Measurements from ENCODE around the gene PRIM2. TPM values are rescaled to one million over a fixed set of nuclear protein-coding genes. Genes with fewer than 3 reads are reported as not detected.
"Not testable (repeated sequence)": the region's sequence is repeated elsewhere in the genome, so short reads cannot be mapped to it uniquely, and the experiment has no call there.

The PRIM2 gene
- total and polyA plus RNA-seq, 2 of the 8 experiments (the other 6 are each of a cell fraction or from before 2014, with no cell fraction given): 20.8 to 46.8 TPM

DNA sequence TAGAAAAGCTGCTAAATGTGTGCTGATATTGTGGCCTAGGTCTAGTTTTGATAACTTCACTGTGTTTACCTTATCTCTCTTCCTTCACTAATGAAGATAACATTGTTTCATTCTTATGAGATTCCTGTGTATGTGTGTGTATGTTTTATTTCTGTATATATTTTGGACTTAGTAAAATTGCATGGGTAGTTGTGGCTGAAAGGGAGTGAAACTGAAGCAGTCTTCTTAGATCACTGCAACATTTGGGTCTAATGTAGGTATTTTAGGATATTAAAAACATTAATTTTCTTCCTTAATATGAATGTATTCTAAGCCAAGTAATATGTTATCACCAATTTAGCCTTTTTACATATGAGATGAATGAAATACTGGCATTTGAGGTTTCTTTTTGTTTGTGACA, 114.3 kb downstream of the PRIM2 start:
- H3K4me2 ChIP-seq (ENCODE audit: insufficient read depth in 1 of 2, low read depth in 2 of 2, low read length in 2 of 2); H3K56ac ChIP-seq (replicated peaks; ENCODE audit: insufficient read length, low read depth, low read length); H2BK15ac ChIP-seq (ENCODE audit: low read length); H3K9ac ChIP-seq (replicated peaks in 1 of 4; ENCODE audit: extremely low read depth in 1 of 4, low read depth in 3 of 4, low read length in 3 of 4); H2BK120ac ChIP-seq (replicated peaks; ENCODE audit: low read depth, low read length); H3K79me2 ChIP-seq (ENCODE audit: control insufficient read depth in 1 of 2, insufficient read depth in 2 of 2, low read length in 2 of 2); H3K14ac ChIP-seq (ENCODE audit: insufficient read length); H4K5ac ChIP-seq (ENCODE audit: insufficient read length, low read depth, low read length); H3K27ac ChIP-seq (ENCODE audit: low read depth, low read length); H3K18ac ChIP-seq (ENCODE audit: extremely low read depth, low read length); H2BK12ac ChIP-seq (ENCODE audit: low read depth, low read length); H4K8ac ChIP-seq (ENCODE audit: extremely low read depth, insufficient read depth, low read length); H4K91ac ChIP-seq (replicated peaks; ENCODE audit: insufficient read length, low read length); H2AK5ac ChIP-seq (ENCODE audit: low read depth, low read length); H3K23me2 ChIP-seq (ENCODE audit: low read depth, low read length); H3K4me3 ChIP-seq (ENCODE audit: extremely low read depth in 1 of 4, insufficient read depth in 2 of 4, low read depth in 3 of 4, low read length in 4 of 4); POLR2A ChIA-PET (ENCODE audit: partially characterized antibody); H3K23ac ChIP-seq (ENCODE audit: insufficient read length); H4K20me1 ChIP-seq (replicated peaks in 1 of 2; ENCODE audit: control insufficient read depth in 1 of 2, insufficient read depth in 2 of 2, low read length in 2 of 2); H3K36me3 ChIP-seq (ENCODE audit: control insufficient read depth in 2 of 4, insufficient read depth in 4 of 4, low read length in 3 of 4); H3K9me3 ChIP-seq (ENCODE audit: insufficient read depth in 2 of 2, low read depth in 1 of 2, low read length in 1 of 2); H2BK5ac ChIP-seq (ENCODE audit: low read depth, low read length); FAIRE-seq; DNase-seq (ENCODE audit: low read depth in 1 of 2, low spot score in 2 of 2); H2AFZ ChIP-seq (ENCODE audit: low read length); H3K27me3 ChIP-seq (replicated peaks in 1 of 4; ENCODE audit: control insufficient read depth in 3 of 4, extremely low read depth in 1 of 4, insufficient read depth in 3 of 4, low read length in 3 of 4); H3K4me1 ChIP-seq (replicated peaks in 1 of 4; ENCODE audit: control insufficient read depth in 3 of 4, insufficient read depth in 4 of 4, low read length in 3 of 4); H3K79me1 ChIP-seq (ENCODE audit: low read depth, low read length); H2BK20ac ChIP-seq (ENCODE audit: low read length); H3K4ac ChIP-seq (replicated peaks; ENCODE audit: insufficient read length, low read depth, low read length): not testable (repeated sequence)
- CTCF ChIA-PET (ENCODE audit: partially characterized antibody): interaction anchor here (0.7 kb wide), 1 partner anchor 762 kb away, joined by 3 read pairs; no protein-coding TSS in a partner anchor

All from H1 (cell line).